Stimulated activated CD4-positive, alpha-beta T cell treated with anti-CD3 and anti-CD28 coated beads, Interleukin-4, amount 100 ng/mL, for 24 hours (primary cell): Measurements from ENCODE around the gene PTGER1.
"Not testable (repeated sequence)": the region's sequence is repeated elsewhere in the genome, so short reads cannot be mapped to it uniquely, and the experiment has no call there.

Experiments
- DNase-seq: peaks from one replicate; pipeline ENCODE4 v3.0.0-alpha.2; 2020

The PTGER1 gene

DNA sequence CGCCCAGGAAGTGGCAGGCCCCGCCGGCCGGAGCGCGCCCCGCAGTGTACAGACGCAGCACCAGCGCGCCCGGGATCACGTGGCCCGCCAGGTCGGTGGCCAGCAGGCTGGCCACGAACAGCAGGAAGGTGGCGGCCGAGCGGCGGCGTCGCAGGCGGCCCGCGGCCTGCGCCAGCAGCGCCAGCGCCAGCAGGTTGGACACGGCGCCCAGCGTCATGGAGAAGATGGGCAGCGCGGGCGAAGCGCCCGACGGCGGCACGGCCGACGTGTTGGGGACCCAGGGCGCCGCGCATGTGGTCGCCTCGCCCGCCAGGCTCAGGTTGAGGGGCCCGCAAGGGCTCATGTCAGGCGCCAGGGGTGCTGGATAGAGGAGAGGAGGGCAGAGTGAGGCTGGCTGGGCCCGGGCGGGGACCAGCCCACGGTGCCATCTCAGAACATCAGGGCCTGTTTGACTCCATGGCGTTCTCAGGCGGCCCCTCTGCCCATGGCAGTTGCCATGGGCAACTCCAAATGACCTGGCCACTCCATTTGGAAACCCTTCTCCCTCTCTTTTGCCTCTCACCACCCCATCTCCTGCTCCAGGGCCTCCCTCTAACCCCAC is 1.1 kb downstream of the PTGER1 start:
- DNase-seq, result no peak

DNA sequence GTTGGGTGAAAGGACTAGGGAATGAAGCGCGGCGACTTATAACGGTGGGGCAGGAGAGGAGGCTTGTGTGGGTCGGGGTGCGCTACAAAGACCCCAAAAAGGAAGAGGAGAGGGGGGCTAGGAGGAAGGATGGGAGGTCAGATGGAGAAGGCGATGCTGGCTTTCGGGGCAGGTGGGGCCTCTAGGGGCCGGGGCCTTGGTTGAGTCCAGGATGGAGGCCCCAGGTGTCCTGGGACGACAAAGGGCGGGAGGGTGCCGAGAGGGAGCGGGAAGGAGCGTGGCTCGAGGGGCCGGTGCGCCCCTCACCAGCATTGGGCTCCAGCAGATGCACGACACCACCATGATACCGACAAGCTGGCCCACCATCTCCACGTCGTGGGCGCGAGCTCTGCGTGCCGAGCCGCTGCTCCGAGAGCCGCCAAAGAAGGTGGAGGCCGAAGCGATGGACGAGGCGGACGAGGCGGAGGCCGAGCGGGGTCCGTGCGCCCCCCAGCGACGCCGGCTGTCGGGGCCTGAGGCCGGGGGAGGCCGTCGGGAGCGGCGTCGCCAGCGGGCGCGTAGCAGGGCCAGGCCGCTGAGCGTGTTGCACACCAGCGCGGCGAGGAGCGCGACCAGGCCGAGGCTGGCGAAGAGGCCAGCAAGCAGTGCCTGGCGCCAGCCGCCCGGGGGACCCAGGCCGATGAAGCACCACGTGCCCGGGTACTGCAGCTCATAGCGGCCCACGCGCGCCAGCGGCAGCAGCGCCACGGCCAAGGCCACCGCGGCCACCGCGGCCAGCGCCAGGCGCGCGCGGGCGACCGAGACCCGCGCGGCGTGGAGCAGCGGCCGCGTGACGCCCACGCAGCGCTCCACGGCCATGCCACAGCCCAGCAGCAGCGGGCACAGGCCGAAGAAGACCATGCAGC is 1.8 kb downstream of the PTGER1 start:
- DNase-seq, result no peak

DNA sequence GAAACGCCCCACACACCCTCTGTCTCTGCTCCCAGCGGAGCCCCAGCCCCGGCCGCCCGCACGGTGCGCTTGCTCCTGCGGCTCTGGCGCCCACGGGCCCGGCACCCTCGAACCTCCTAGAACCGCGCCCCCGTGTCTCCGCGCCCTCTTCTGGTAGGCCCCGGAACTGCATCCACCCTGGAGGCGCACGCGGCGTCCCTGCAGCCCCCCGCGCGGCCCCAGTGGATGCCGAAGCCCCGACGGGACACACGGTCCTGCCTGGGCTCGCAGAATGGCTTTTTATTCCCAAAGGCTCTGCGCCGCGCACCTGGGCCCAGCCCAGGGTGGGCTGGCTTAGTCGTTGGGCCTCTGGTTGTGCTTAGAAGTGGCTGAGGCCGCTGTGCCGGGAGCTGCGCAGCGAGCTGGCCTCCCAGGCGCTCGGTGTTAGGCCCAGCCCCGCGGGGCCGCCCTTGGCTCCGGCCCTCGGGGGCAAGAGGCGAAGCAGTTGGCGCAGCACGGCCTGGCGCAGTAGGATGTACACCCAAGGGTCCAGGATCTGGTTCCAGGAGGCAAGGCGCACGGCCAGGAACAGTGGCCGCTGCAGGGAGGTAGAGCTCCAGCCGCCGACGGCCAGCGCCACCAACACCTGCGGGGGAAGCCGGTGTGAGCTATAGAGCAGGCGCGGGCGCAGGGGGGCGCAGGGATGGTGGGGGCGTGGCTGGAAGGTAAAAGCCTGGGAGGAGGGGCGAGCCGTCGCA is 2.8 kb downstream of the PTGER1 start:
- DNase-seq, result peak; percentile 88

DNA sequence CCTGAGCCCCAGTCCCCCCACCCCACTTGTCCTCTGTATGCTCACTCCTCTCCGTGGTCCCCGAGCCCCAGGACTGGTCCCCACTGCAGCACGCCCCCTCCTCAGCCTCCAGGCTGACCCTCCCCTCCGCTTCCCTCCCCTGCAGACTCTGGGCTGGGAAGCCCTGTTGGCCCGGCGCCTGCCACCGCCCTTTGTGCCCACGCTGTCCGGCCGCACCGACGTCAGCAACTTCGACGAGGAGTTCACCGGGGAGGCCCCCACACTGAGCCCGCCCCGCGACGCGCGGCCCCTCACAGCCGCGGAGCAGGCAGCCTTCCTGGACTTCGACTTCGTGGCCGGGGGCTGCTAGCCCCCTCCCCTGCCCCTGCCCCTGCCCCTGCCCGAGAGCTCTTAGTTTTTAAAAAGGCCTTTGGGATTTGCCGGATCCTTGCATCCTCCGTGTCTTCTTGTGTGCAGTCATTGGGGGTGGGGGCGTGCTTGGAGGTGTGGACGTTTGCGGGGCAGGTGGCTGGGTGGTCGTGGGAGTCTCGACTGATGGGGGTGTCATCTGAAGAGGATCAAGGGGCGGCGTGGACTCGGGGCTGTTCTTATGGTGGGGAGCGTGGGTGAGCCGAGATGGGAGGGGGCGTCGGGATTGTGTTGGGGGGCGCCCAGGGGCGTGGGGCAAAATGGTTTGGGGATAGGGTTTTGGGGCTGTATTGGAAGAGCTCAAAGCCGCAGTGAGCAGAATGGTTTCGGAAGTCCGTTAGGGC is 3.5 kb downstream of the PTGER1 start:
- DNase-seq, result no peak

GRCh38 chr19:14470031-14470876 is 4.9 kb downstream of the PTGER1 start:
- no peak for DNase-seq

DNA sequence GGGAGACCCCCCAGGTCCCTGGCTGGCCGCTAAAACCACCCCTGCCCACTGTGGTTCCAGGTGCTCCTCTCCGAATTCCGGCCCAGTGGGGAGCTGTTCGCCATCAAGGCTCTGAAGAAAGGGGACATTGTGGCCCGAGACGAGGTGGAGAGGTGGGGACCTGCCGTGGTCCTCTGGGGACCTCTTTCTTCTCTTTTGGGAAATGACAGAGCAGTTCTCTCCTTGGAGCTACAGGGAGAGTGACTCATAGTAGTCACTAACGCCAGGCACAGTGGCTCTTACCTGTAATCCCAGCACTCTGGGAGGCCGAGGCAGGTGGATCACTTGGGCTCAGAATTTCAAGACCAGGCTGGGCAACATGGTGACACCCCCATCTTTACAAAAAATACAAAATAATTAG is 7.3 kb downstream of the PTGER1 start:
- no peak for DNase-seq

- no peak for DNase-seq
Observed at GRCh38 chr19:14467391-14467790, 7.8 kb downstream of the PTGER1 start.

DNA sequence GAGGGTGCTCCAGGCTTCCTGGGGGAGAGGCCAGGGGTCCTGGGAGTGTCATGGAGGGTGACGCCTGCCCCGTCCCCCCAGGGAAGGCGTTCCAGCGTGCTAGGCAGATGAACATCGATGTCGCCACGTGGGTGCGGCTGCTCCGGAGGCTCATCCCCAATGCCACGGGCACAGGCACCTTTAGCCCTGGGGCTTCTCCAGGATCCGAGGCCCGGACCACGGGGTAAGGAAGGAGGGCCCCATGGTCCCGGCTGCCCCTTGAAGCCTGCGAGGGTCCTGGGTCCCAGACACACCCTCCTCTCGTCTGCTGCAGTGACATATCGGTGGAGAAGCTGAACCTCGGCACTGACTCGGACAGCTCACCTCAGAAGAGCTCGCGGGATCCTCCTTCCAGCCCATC is 11.4 kb downstream of the PTGER1 start:
- no peak for DNase-seq

DNA sequence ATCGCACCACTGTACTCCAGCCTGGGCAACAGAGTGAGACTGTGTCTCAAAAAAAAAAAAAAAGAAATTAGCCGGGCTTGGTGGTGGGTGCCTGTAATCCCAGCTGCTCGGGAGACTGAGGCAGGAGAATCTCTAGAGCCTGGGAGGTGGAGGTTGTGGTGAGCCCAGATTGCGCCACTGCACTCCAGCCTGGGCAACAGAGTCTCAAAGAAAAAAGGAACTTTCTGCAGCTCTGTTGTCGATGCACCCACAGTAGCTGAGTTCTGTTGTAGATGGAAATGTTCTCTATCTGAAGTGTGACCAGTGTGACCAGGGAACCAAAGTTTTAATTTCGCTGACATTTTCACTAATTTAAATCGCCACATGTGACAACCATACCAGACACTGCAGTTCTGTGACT is 12.8 kb downstream of the PTGER1 start:
- DNase-seq, result not testable (repeated sequence)

GRCh38 chr19:14460935-14461334 is 14.2 kb downstream of the PTGER1 start:
- DNase-seq, result no peak

GRCh38 chr19:14459703-14460102 is 15.5 kb downstream of the PTGER1 start:
- no peak for DNase-seq

GRCh38 chr19:14452303-14452702 is 22.9 kb downstream of the PTGER1 start:
- DNase-seq, result not testable (repeated sequence)

DNA sequence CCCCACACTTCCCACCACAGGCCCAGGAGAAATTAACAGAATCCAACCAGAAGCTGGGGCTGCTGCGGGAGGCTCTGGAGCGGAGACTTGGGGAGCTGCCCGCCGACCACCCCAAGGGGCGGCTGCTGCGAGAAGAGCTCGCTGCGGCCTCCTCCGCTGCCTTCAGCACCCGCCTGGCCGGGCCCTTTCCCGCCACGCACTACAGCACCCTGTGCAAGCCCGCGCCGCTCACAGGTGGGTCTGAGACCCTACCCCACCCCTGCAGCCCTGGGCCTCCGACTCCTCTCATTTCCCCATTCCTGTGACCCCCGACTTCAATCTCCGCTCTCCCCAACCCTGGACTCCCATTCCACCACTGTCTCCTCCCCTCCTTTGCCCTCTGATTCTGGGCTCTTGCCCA is 24.3 kb downstream of the PTGER1 start:
- DNase-seq, result no peak

GRCh38 chr19:14450168-14450874 is 24.8 kb downstream of the PTGER1 start:
- DNase-seq, result peak; percentile 71

- no peak for DNase-seq
Observed at GRCh38 chr19:14449321-14449720, 25.8 kb downstream of the PTGER1 start.

GRCh38 chr19:14446336-14447036 is 28.7 kb downstream of the PTGER1 start:
- DNase-seq, result no peak

DNA sequence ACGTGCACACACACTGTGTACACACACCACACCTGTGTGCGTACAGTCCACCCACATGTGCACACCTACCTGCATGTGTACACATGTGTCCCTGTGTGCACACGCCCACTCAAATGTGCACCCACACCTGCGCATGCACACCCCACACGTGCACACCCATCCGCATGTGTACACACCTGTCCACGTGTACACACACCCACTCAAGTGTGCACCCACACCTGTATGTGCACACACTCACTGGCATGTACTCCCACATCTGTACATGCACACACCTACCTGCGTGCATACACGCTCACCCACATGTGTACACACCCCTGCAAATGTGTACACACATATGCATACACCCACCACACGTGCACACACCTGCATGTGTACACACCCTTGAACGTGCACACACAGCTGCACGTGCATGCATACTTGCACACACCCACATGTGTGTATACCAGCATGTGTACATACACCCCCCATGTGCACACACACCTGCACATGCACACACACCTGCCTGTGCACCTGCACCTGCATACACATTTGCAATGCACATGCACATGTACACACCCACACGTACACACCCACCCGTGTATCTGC is 31.4 kb downstream of the PTGER1 start:
- no peak for DNase-seq

- no peak for DNase-seq
Observed at GRCh38 chr19:14442891-14443631, 32.1 kb downstream of the PTGER1 start.
